RWPE2 (cell line): ENCODE data around the gene HS3ST3A1.

Experiments used
- ATAC-seq: fragments of 200-7000 bp; cut with Tn5 transposase; 3 replicates; pipeline ENCODE4 v1.9.1; 2021; ENCODE audit warnings: low read depth
- DNase-seq: peaks from one replicate; pipeline ENCODE4 v3.0.0-alpha.2; 2020; ENCODE audit warnings: low spot score
- H3K27ac ChIP-seq: fragments of 450-650 bp; 2 replicates; pipeline ENCODE4 v1.5.1; 2017; ENCODE audit warnings: mild to moderate bottlenecking; ENCODE audit not compliant: poor library complexity, severe bottlenecking
- H3K27me3 ChIP-seq: fragments of 250-450 bp; sonication (Bioruptor Pico); 2 replicates; pipeline ENCODE4 v1.5.1; 2021; ENCODE audit warnings: mild to moderate bottlenecking, moderate library complexity; ENCODE audit not compliant: insufficient read depth, poor library complexity, severe bottlenecking
- H3K36me3 ChIP-seq: fragments of 250-450 bp; sonication (Bioruptor Pico); 2 replicates; pipeline ENCODE4 v1.5.1; 2020; ENCODE audit warnings: low read depth, mild to moderate bottlenecking, moderate library complexity
- H3K4me1 ChIP-seq: fragments of 250-450 bp; sonication (Bioruptor Pico); 2 replicates; pipeline ENCODE4 v1.5.1; 2021; ENCODE audit warnings: mild to moderate bottlenecking, moderate library complexity; ENCODE audit not compliant: insufficient read depth, poor library complexity, severe bottlenecking
- H3K4me3 ChIP-seq: fragments of 250-450 bp; sonication (Bioruptor Pico); 2 replicates; pipeline ENCODE4 v1.5.1; 2021; ENCODE audit warnings: mild to moderate bottlenecking, moderate library complexity; ENCODE audit not compliant: severe bottlenecking
- H3K9me3 ChIP-seq: fragments of 250-450 bp; sonication (Bioruptor Pico); 2 replicates; pipeline ENCODE4 v1.5.1; 2021; ENCODE audit warnings: mild to moderate bottlenecking, moderate library complexity; ENCODE audit not compliant: severe bottlenecking
- TF ChIP-seq, protein P1 (sequence below): fragments of 450-650 bp; IDR thresholded peaks from one replicate; pipeline ENCODE4 v1.5.1; 2017; ENCODE audit warnings: mild to moderate bottlenecking, moderate library complexity; ENCODE audit not compliant: poor library complexity, severe bottlenecking

HS3ST3A1 gene

DNA sequence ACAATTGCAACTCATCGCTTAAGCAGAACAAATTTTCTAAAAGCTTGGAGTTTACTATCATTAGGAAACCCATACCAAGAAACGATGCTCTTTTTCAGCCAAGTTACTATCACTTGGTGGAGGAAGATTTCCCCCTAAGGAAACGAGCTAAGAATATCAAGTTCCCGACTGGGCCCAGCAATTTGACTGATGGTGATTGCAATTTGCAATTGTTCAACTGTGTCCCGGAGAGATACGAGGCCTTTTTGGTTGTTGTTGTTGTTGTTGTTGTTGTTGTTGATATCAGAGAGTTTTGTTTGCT is 6.2 kb downstream of the HS3ST3A1 start:
- ATAC-seq (no peak), DNase-seq (no peak)
- Histone ChIP-seq H3K27ac (peak overlapping the region; percentile 11), H3K27me3 (no peaks in the 10 kb centered on the region), H3K9me3 (no peaks in the 10 kb centered on the region), H3K36me3 (peaks cover 12% of the 10 kb centered on the region; the same call in 1 of the 2 replicates), H3K4me1 (peaks cover 20% of the 10 kb centered on the region), H3K4me3 (no peak overlapping the region)
- TF ChIP-seq, protein P1, sequence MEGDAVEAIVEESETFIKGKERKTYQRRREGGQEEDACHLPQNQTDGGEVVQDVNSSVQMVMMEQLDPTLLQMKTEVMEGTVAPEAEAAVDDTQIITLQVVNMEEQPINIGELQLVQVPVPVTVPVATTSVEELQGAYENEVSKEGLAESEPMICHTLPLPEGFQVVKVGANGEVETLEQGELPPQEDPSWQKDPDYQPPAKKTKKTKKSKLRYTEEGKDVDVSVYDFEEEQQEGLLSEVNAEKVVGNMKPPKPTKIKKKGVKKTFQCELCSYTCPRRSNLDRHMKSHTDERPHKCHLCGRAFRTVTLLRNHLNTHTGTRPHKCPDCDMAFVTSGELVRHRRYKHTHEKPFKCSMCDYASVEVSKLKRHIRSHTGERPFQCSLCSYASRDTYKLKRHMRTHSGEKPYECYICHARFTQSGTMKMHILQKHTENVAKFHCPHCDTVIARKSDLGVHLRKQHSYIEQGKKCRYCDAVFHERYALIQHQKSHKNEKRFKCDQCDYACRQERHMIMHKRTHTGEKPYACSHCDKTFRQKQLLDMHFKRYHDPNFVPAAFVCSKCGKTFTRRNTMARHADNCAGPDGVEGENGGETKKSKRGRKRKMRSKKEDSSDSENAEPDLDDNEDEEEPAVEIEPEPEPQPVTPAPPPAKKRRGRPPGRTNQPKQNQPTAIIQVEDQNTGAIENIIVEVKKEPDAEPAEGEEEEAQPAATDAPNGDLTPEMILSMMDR: no peak

DNA sequence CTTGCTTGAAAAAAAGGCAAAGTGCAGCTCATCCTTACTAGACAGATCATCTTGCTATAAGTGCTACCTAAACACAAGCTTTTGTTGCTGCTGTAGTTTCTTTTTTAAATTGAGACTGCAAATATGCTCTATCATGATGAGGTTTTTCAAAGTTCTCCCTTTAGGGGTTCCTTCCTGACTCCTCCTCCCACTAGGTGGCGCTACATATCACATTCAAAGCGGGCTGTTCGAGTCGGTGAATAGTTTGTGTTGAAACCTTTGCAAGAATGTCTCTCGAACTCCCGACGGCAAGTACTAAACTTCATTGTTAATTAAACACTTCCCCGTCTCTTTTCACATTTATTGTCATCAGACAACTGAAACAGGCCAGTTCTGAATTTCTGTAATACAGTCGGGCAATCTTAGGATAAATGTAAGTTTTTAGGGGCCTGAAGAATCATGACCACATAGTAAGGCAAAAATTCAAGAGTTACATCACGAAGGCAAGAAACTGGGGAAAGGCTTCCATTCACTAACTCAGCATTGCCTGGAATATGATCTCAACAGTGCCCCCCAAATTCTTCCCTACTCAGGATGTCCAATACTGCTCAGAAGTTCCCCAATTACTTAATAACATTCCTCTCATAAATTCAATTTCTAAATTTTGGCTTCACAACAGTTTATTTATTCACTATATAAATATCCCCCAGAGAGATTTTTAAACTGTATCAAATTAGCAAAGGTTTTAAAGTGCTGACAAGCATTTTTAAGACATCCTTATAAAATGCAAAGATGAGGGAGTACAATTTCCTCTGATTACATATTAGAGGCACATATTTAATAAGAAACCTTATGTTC is 6.7 kb downstream of the HS3ST3A1 start:
- no peak for DNase-seq
- Histone ChIP-seq H3K27ac (peak overlapping the region; percentile 11), H3K36me3 (peaks cover 12% of the 10 kb centered on the region; the same call in 1 of the 2 replicates), H3K9me3 (no peaks in the 10 kb centered on the region), H3K4me3 (no peak overlapping the region), H3K27me3 (no peaks in the 10 kb centered on the region), H3K4me1 (peaks cover 24% of the 10 kb centered on the region)
- peak; percentile 66; the same call in 2 of the 3 replicates for ATAC-seq
- TF ChIP-seq, protein P1: peak; percentile 94

DNA sequence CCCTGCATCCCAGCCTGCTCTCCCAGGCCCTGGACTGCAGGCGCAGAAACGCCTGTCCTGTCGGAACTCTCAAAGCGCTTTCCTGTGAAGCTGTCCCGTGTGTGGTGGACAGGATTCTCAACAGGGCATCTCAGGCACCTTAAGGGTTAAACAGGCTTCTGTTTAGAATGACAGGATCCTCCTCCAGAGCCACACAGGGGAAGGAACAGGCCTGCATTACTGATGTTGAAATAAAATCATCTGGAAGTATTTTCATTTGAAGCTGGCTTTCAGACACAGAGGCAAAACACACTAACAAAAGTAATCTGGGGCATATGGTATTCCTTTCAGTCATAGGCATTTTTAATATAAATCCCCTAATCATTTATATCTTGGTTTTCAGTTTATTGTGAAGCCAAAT is 7.4 kb downstream of the HS3ST3A1 start:
- H3K27ac ChIP-seq: peak overlapping the region; percentile 11
- no peak for DNase-seq

DNA sequence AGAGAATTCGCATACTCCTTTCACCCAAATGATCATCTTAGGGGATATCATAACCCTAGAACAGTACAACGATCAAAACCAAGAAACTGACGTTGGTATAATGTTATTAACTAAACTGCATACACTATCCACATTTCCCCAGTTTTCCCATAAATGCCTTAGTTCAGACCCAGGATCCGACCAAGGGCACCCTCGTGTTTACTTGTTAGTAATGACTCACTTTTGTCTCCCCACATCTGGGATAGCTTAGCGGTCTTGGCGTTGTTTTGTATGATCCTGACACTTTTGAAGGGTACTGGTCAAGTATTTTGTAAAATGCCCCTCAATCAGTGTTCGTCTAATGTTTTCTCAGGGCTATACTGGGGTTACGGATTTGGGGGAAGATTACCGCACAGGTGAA is 8.0 kb downstream of the HS3ST3A1 start:
- no peak for DNase-seq

More for the DNA sequence above, 7.4 kb downstream of the HS3ST3A1 start:
- H3K4me3 ChIP-seq: no peak overlapping the region
- TF ChIP-seq, protein P1: no peak
- no peaks in the 10 kb centered on the region for H3K27me3 ChIP-seq
- peaks cover 12% of the 10 kb centered on the region; the same call in 1 of the 2 replicates for H3K36me3 ChIP-seq
- H3K4me1 ChIP-seq: peaks cover 31% of the 10 kb centered on the region
- H3K9me3 ChIP-seq: no peaks in the 10 kb centered on the region
- no peak for ATAC-seq

More for the DNA sequence above, 8.0 kb downstream of the HS3ST3A1 start:
- TF ChIP-seq, protein P1: no peak
- no peak for ATAC-seq
- Histone ChIP-seq H3K27ac (no peak overlapping the region), H3K9me3 (no peaks in the 10 kb centered on the region), H3K4me3 (no peak overlapping the region), H3K4me1 (peaks cover 32% of the 10 kb centered on the region), H3K36me3 (peaks cover 12% of the 10 kb centered on the region; the same call in 1 of the 2 replicates), H3K27me3 (no peaks in the 10 kb centered on the region)
